ENCODE results near the gene SCYL3. TPM values are rescaled to one million over a fixed set of nuclear protein-coding genes. Genes with fewer than 3 reads are reported as not detected.

Gene SCYL3
- total RNA-seq, 1 experiment from 2014 or later: 7.6 TPM

DNA sequence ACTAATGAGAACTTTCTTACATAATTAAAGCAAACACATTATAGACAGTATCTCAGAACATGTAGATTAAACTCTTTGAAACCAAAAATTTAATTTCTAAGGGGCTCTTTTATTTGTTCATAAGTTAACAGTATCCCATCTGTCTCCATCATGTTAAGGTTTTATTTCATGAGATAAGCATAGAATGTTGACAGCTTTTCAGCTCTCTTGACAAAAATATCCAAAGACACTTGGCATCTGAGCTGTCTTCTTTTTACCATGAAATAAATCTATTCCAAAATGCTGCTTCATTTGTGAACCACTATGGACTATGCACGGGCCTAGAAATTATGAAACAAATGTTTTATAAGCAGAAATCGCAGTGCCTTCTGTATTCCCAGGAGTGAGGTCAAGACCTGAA lies 45.2 kb downstream of the SCYL3 start:
- RAD21 ChIA-PET (ENCODE audit: low non-redundant PET in 1 of 2, low total read pairs in 2 of 2, uncharacterized antibody in 2 of 2, unreplicated experiment in 2 of 2): no interaction called here
- Histone ChIP-seq H3K4me2 (ENCODE audit: low read length) (no peak overlapping the region), H3K9ac (ENCODE audit: low read length) (no peak overlapping the region), H3K9me2 (ENCODE audit: insufficient read depth) (no peaks in the 10 kb centered on the region), H3K27ac (ENCODE audit: low read depth, low read length) (no peak overlapping the region), H3K27me3 (ENCODE audit: insufficient read depth, low read length) (no peaks in the 10 kb centered on the region), H3K36me3 (ENCODE audit: control insufficient read depth in 1 of 2, insufficient read depth in 2 of 2, low read length in 2 of 2) (peaks cover 20 to 25% of the 10 kb centered on the region in 2 experiments; a peak in 3 of 4 replicates), H3K9me3 (ENCODE audit: control insufficient read depth in 1 of 2, insufficient read depth in 1 of 2, low read depth in 1 of 2, low read length in 2 of 2) (no peaks in the 10 kb centered on the region), H3K4me3 (replicated peaks in 1 of 2; ENCODE audit: low read depth in 1 of 2, low read length in 2 of 2) (no peak overlapping the region), H4K20me1 (ENCODE audit: insufficient read depth) (no peaks in the 10 kb centered on the region), H2AFZ (ENCODE audit: low read depth, low read length, poor library complexity, severe bottlenecking) (no peak overlapping the region), H3K79me2 (ENCODE audit: insufficient read depth, low read length) (no peaks in the 10 kb centered on the region), H3K4me1 (ENCODE audit: control insufficient read depth in 1 of 2, insufficient read depth in 2 of 2, low read length in 2 of 2) (no peaks in the 10 kb centered on the region)
- TF ChIP-seq EZH2phosphoT487 (IDR thresholded peaks at IDR 0.05; ENCODE audit: borderline replicate concordance) (no peak), EZH2 (IDR thresholded peaks at IDR 0.05) (no peak), CEBPB (IDR thresholded peaks at IDR 0.05; ENCODE audit: low read depth) (no peak), SP1 (IDR thresholded peaks at IDR 0.05; ENCODE audit: low read depth) (no peak), FOSL1 (IDR thresholded peaks at IDR 0.05; ENCODE audit: low read depth) (no peak), EGR1 (IDR thresholded peaks at IDR 0.05; ENCODE audit: low read depth) (no peak), SIN3A (IDR thresholded peaks at IDR 0.05; ENCODE audit: low read depth) (no peak), SRF (IDR thresholded peaks at IDR 0.05; ENCODE audit: low read depth) (no peak), ZFX (IDR thresholded peaks at IDR 0.05) (no peak), REST (IDR thresholded peaks at IDR 0.05; ENCODE audit: low read depth) (no peak), RAD21 (IDR thresholded peaks at IDR 0.05; ENCODE audit: low read depth) (no peak), POLR2A (IDR thresholded peaks at IDR 0.05; ENCODE audit: borderline replicate concordance, extremely low read depth, insufficient read depth, insufficient read length) (no peak)
- TF ChIP-seq, protein P1, sequence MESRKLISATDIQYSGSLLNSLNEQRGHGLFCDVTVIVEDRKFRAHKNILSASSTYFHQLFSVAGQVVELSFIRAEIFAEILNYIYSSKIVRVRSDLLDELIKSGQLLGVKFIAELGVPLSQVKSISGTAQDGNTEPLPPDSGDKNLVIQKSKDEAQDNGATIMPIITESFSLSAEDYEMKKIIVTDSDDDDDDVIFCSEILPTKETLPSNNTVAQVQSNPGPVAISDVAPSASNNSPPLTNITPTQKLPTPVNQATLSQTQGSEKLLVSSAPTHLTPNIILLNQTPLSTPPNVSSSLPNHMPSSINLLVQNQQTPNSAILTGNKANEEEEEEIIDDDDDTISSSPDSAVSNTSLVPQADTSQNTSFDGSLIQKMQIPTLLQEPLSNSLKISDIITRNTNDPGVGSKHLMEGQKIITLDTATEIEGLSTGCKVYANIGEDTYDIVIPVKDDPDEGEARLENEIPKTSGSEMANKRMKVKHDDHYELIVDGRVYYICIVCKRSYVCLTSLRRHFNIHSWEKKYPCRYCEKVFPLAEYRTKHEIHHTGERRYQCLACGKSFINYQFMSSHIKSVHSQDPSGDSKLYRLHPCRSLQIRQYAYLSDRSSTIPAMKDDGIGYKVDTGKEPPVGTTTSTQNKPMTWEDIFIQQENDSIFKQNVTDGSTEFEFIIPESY (IDR thresholded peaks at IDR 0.05; ENCODE audit: extremely low read depth, insufficient replicate concordance, low read length): no peak
- TF ChIP-seq, protein P2, sequence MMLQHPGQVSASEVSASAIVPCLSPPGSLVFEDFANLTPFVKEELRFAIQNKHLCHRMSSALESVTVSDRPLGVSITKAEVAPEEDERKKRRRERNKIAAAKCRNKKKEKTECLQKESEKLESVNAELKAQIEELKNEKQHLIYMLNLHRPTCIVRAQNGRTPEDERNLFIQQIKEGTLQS (IDR thresholded peaks at IDR 0.05): no peak
- TF ChIP-seq, protein P3, sequence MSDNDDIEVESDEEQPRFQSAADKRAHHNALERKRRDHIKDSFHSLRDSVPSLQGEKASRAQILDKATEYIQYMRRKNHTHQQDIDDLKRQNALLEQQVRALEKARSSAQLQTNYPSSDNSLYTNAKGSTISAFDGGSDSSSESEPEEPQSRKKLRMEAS (IDR thresholded peaks at IDR 0.05): no peak
- TF ChIP-seq, protein P4, sequence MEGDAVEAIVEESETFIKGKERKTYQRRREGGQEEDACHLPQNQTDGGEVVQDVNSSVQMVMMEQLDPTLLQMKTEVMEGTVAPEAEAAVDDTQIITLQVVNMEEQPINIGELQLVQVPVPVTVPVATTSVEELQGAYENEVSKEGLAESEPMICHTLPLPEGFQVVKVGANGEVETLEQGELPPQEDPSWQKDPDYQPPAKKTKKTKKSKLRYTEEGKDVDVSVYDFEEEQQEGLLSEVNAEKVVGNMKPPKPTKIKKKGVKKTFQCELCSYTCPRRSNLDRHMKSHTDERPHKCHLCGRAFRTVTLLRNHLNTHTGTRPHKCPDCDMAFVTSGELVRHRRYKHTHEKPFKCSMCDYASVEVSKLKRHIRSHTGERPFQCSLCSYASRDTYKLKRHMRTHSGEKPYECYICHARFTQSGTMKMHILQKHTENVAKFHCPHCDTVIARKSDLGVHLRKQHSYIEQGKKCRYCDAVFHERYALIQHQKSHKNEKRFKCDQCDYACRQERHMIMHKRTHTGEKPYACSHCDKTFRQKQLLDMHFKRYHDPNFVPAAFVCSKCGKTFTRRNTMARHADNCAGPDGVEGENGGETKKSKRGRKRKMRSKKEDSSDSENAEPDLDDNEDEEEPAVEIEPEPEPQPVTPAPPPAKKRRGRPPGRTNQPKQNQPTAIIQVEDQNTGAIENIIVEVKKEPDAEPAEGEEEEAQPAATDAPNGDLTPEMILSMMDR (IDR thresholded peaks at IDR 0.05 in 2 of 3, conservative IDR thresholded peaks at IDR 0.05 in 1 of 3; ENCODE audit: borderline replicate concordance in 1 of 3, insufficient read depth in 1 of 3, low read depth in 2 of 3, low read length in 2 of 3): no peak
- POLR2A ChIA-PET: no interaction called here
- CTCF ChIA-PET: no interaction called here
- DNase-seq (ENCODE audit: low read depth, low spot score) (no peak), ATAC-seq (no peak)
- intact Hi-C loops (cut with micrococcal nuclease): no loop called here
- BruUV-seq (replicated peaks): no TSS peak
